ENCODE measurements around the gene SDCBP2. TPM values are rescaled to one million over a fixed set of nuclear protein-coding genes. Genes with fewer than 3 reads are reported as not detected.

SDCBP2 gene
- total and polyA plus RNA-seq, 2 of the 4 experiments (the other 2 are of a cell fraction) = 0.54 to 1.3 TPM

GRCh38 chr20:1308067-1308701, 20.8 kb downstream of the SDCBP2 start:
- no peak overlapping the region for H3K27ac ChIP-seq (ENCODE audit: insufficient read depth, low read length)
- ChIA-PET POLR2A (ENCODE audit: unreplicated experiment) (no interaction called here), CTCF (no interaction called here)
- H2AFZ ChIP-seq (replicated peaks; ENCODE audit: low read length, poor library complexity) = no peak overlapping the region
- no peak overlapping the region for H2BK5ac ChIP-seq (ENCODE audit: low read depth, low read length, poor library complexity, severe bottlenecking)
- intact Hi-C loops (cut with micrococcal nuclease) = no loop called here
- H2BK120ac ChIP-seq (ENCODE audit: low read depth, low read length) = no peak overlapping the region
- dilution Hi-C loops (cut with HindIII; ENCODE audit: low sequenced_read_pairs, unreplicated experiment) = no loop called here
- H3K79me1 ChIP-seq (ENCODE audit: low read depth in 1 of 2, low read length in 2 of 2) = no peaks in the 10 kb centered on the region
- H3K4me1 ChIP-seq (ENCODE audit: control insufficient read depth, insufficient read depth, low read length) = no peaks in the 10 kb centered on the region
- H3K27me3 ChIP-seq (ENCODE audit: control insufficient read depth, insufficient read depth, low read length) = no peaks in the 10 kb centered on the region
- no peak overlapping the region for H3K14ac ChIP-seq (replicated peaks; ENCODE audit: low read depth, low read length)
- BruUV-seq (replicated peaks) = no TSS peak
- H2BK20ac ChIP-seq (ENCODE audit: low read depth, low read length) = no peak overlapping the region
- no peak overlapping the region for H2AK9ac ChIP-seq (replicated peaks; ENCODE audit: low read depth, low read length, poor library complexity)
- no peak for TF ChIP-seq FOS (IDR thresholded peaks at IDR 0.05; ENCODE audit: low read depth, low read length)
- TF ChIP-seq RFX5 (IDR thresholded peaks at IDR 0.05; ENCODE audit: low read depth, low read length) = no peak
- no peak for TF ChIP-seq BHLHE40 (IDR thresholded peaks at IDR 0.05; ENCODE audit: low read depth, low read length)
- no peak overlapping the region for H3K23ac ChIP-seq (ENCODE audit: low read depth, low read length)
- H4K20me1 ChIP-seq (ENCODE audit: insufficient read depth, low read length) = no peaks in the 10 kb centered on the region
- no peak overlapping the region for H3K4ac ChIP-seq (ENCODE audit: low read depth, low read length)
- H3K9me3 ChIP-seq (ENCODE audit: control insufficient read depth, insufficient read depth, low read length) = no peaks in the 10 kb centered on the region
- H2AK5ac ChIP-seq (ENCODE audit: low read depth, low read length) = no peak overlapping the region; the same call in 1 of the 2 replicates
- H3K9ac ChIP-seq (ENCODE audit: low read depth, low read length) = no peak overlapping the region
- H4K5ac ChIP-seq (ENCODE audit: low read depth, low read length) = no peak overlapping the region
- H3K36me3 ChIP-seq (ENCODE audit: control insufficient read depth, insufficient read depth, low read length) = peaks cover 10% of the 10 kb centered on the region
- no peak overlapping the region for H2BK15ac ChIP-seq (ENCODE audit: low read depth, low read length)
- no peak overlapping the region for H4K91ac ChIP-seq (ENCODE audit: insufficient read depth, low read depth, low read length)
- H4K8ac ChIP-seq (ENCODE audit: low read depth in 2 of 2, low read length in 2 of 2) = no peak overlapping the region
- WGBS, 2 experiments (ENCODE audit: extremely low coverage in 2 of 2, insufficient read length in 1 of 2) = 100% methylated on average over 2 of the region's 13 CpGs; no CpG with 5 or more reads in 1 of the 2 experiments
- no peak overlapping the region for H3K4me2 ChIP-seq (ENCODE audit: low read depth, low read length)
- no peak overlapping the region for H3K18ac ChIP-seq (ENCODE audit: low read depth, low read length)
- DNase-seq = no peak
- H3K4me3 ChIP-seq (ENCODE audit: insufficient read depth, low read depth, low read length) = no peak overlapping the region
- H3K9me1 ChIP-seq (ENCODE audit: insufficient read depth, low read length) = no peaks in the 10 kb centered on the region; the same call in 1 of the 2 replicates
- no peak for ATAC-seq (ENCODE audit: low read depth)
- in situ Hi-C loops (cut with MboI; ENCODE audit: low sequenced_read_pairs) = no loop called here
- H3K56ac ChIP-seq (ENCODE audit: extremely low read depth, insufficient read depth, low read length) = no peak overlapping the region

All from IMR-90 (cell line).